GM23338 (cell line): Measurements from ENCODE around the gene DRC7.

Experiments
- CREB1 ChIP-seq: fragments of 250-450 bp; sonication (Bioruptor Pico); IDR thresholded peaks from 2 replicates; pipeline ENCODE4 v1.5.0; 2020; ENCODE audit warnings: low read depth, mild to moderate bottlenecking, moderate library complexity
- CTCF ChIP-seq, 2 experiments: fragments of 200-600 bp in 1 of 2; sonication (generic) in 1 of 2; conservative IDR thresholded peaks; 2 replicates each; pipeline versions ENCODE4 v1.5.1 to v1.6.1; 2016 to 2017; ENCODE audit warnings: antibody characterized with exemption in 2 of 2, low read depth in 2 of 2, mild to moderate bottlenecking in 2 of 2, moderate library complexity in 1 of 2
- EZH2 ChIP-seq: fragments of 200-600 bp; sonication (generic); IDR thresholded peaks from one replicate; pipeline ENCODE4 v1.8.0; 2017; ENCODE audit warnings: antibody characterized with exemption, mild to moderate bottlenecking, low read depth; ENCODE audit not compliant: unreplicated experiment
- EZH2phosphoT487 ChIP-seq: fragments of 200-600 bp; sonication (generic); IDR thresholded peaks from one replicate; pipeline ENCODE4 v1.8.1; 2018; ENCODE audit warnings: antibody characterized with exemption; ENCODE audit not compliant: unreplicated experiment
- POLR2AphosphoS5 ChIP-seq: IDR thresholded peaks from 2 replicates; pipeline ENCODE4 v1.6.1; 2016; ENCODE audit warnings: antibody characterized with exemption, low read depth
- REST ChIP-seq: IDR thresholded peaks from one replicate; pipeline ENCODE4 v1.6.1; 2018; ENCODE audit warnings: antibody characterized with exemption; ENCODE audit not compliant: unreplicated experiment

- TF ChIP-seq POLR2AphosphoS5, result no peak
- no peak for TF ChIP-seq CTCF (conservative IDR thresholded peaks at IDR 0.05; ENCODE audit: low read depth in 2 of 2)
- no peak for TF ChIP-seq REST
- TF ChIP-seq EZH2phosphoT487, result no peak
- no peak for TF ChIP-seq EZH2
- TF ChIP-seq CREB1 (CRISPR knock-in tag), result no peak
Measured at GRCh38 chr16:57764341-57765159, 69.9 kb downstream of the DRC7 start.
